Activated CD8-positive, alpha-beta memory T cell treated with anti-CD3 and anti-CD28 coated beads, Interleukin-2, amount 10 ng/mL, durations not matched to agents 7 days and 5 days (primary cell): ENCODE data around the gene CD244. TPM values are rescaled to one million over a fixed set of nuclear protein-coding genes. Genes with fewer than 3 reads are reported as not detected.
"Not testable (repeated sequence)": the region's sequence is repeated elsewhere in the genome, so short reads cannot be mapped to it uniquely, and the experiment has no call there.

Experiments used
- ATAC-seq: fragments of 150-1000 bp; cut with Tn5 transposase; one replicate; pipeline ENCODE4 v1.10.0; 2021; ENCODE audit warnings: moderate library complexity
- CTCF ChIA-PET: fragments of 350-600 bp; sonication (Branson Sonifier 250); formaldehyde crosslinking; loops from one replicate; lab custom pipeline; 2021; ENCODE audit warnings: antibody characterized with exemption; lab: Charles Lee
- DNase-seq: peaks from one replicate; pipeline ENCODE4 v3.0.0-alpha.2; 2020
- H3K27ac Mint-ChIP-seq: one replicate; pipeline ENCODE4 v1.8.0; 2021; ENCODE audit warnings: mild to moderate bottlenecking, mixed read lengths
- H3K27me3 Mint-ChIP-seq: one replicate; pipeline ENCODE4 v1.8.0; 2021; ENCODE audit warnings: mixed read lengths
- H3K36me3 Mint-ChIP-seq: one replicate; pipeline ENCODE4 v1.8.0; 2021; ENCODE audit warnings: mild to moderate bottlenecking, mixed read lengths
- H3K4me1 Mint-ChIP-seq: one replicate; pipeline ENCODE4 v1.8.0; 2021; ENCODE audit warnings: mixed read lengths
- H3K4me3 Mint-ChIP-seq: one replicate; pipeline ENCODE4 v1.8.0; 2021; ENCODE audit warnings: mild to moderate bottlenecking, moderate library complexity, mixed read lengths
- H3K9me3 Mint-ChIP-seq: one replicate; pipeline ENCODE4 v1.8.0; 2022; ENCODE audit warnings: low read depth, mixed read lengths
- total RNA-seq, 2 experiments: library from RNA; stranded (reverse); gene quantifications; one replicate each; pipeline ENCODE4 v1.2.3, GENCODE V29; 2021

The CD244 gene
- total RNA-seq, 2 experiments from 2014 or later, result 25.6 to 34.5 TPM

- CTCF ChIA-PET, result interaction anchor here (0.8 to 13.3 kb wide), 3 partner anchors 21 to 297 kb away, joined by 3 to 133 read pairs (median 53); no protein-coding TSS in a partner anchor
- Mint-ChIP-seq H3K4me1 (peaks cover 70% of the 10 kb centered on the region), H3K4me3 (no peak overlapping the region), H3K36me3 (peaks cover 21% of the 10 kb centered on the region), H3K27ac (no peak overlapping the region), H3K9me3 (peaks cover 4% of the 10 kb centered on the region), H3K27me3 (peaks cover 31% of the 10 kb centered on the region)
- no peak for DNase-seq
- no peak for ATAC-seq
Measured at GRCh38 chr1:160799641-160800040, 63.0 kb downstream of the CD244 start.

DNA sequence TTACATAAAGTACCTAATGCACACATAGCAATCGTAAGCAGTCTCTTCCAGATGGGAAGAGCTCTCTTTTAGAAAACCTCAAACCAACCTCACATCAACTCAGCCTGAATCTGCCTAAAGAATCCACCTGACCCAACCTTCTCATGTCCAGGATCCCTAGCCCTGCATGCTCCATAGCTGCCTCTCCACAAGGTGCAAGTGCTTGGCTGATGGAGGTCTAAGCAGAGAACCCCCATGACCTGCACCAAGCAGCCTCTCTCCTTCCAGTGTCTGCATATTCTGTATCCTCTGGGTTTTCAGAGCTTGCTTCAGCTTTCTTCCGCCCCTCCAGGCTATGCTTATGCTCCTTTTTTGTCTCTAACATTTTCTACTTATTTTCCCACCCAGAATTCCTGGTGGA is 64.2 kb downstream of the CD244 start:
- CTCF ChIA-PET, result interaction anchor here (0.7 to 13.3 kb wide), 14 partner anchors 13 to 154 kb away, joined by 3 to 133 read pairs (median 5); partner anchors contain the start of genes CD48 and ITLN2
- H3K36me3 Mint-ChIP-seq, result peaks cover 14% of the 10 kb centered on the region
- DNase-seq, result no peak
- no peak overlapping the region for H3K4me3 Mint-ChIP-seq
- peak overlapping the region; percentile 89 for H3K27ac Mint-ChIP-seq
- peaks cover 30% of the 10 kb centered on the region for H3K27me3 Mint-ChIP-seq
- peaks cover 70% of the 10 kb centered on the region for H3K4me1 Mint-ChIP-seq
- ATAC-seq, result no peak
- H3K9me3 Mint-ChIP-seq, result peaks cover 2% of the 10 kb centered on the region

- Mint-ChIP-seq H3K27me3 (peaks cover 30% of the 10 kb centered on the region), H3K9me3 (peaks cover 2% of the 10 kb centered on the region), H3K27ac (peak overlapping the region; percentile 89), H3K36me3 (peaks cover 12% of the 10 kb centered on the region), H3K4me1 (peaks cover 70% of the 10 kb centered on the region), H3K4me3 (peak overlapping the region; percentile 74)
- CTCF ChIA-PET, result interaction anchor here (0.7 to 13.3 kb wide), 17 partner anchors 10 to 155 kb away, joined by 3 to 133 read pairs (median 5); partner anchors contain the start of genes CD48 and ITLN2
- ATAC-seq, result peak; percentile 63
- peak; percentile 89 for DNase-seq
Measured at GRCh38 chr1:160797861-160798273, 64.8 kb downstream of the CD244 start.

GRCh38 chr1:160797271-160797709 is 65.4 kb downstream of the CD244 start:
- DNase-seq (no peak), ATAC-seq (no peak)
- H3K27ac Mint-ChIP-seq, result peak overlapping the region; percentile 89
- CTCF ChIA-PET, result interaction anchor here (0.6 to 13.3 kb wide), 19 partner anchors 11 to 193 kb away, joined by 3 to 133 read pairs (median 5); partner anchors contain the start of genes CD244 and ITLN2
- H3K4me3 Mint-ChIP-seq, result peak overlapping the region; percentile 74
- H3K9me3 Mint-ChIP-seq, result no peaks in the 10 kb centered on the region
- H3K36me3 Mint-ChIP-seq, result peaks cover 12% of the 10 kb centered on the region
- H3K4me1 Mint-ChIP-seq, result peaks cover 67% of the 10 kb centered on the region
- peaks cover 27% of the 10 kb centered on the region for H3K27me3 Mint-ChIP-seq

DNA sequence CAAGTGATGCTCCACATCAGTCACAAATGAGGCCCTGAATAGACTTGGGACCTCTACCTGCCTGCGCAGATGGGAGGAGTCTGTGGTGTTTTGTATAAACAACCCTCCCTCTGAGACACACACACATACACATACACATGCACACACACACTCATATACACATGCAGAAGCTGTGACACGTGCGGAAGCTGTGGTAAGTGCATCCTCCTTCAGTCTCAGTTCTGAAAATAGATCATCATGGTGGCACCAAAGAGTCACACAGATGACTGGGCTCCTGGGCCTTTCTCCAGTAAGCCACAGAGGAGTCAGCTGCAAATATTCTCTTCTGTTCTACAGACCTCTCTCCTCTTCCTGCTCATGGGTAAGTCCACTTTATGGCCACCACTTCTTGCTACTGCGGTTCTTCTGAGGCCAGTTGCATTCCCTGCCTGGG is 66.7 kb downstream of the CD244 start, which contains the start of gene LY9:
LY9 (plus strand) TSS at position 224 of the 433 bp plus-strand sequence; CDS start at position 238, 14 bp downstream.
- ATAC-seq (peak; percentile 92), DNase-seq (peak; percentile 93)
- H3K27ac Mint-ChIP-seq, result peak within 1 kb of the TSS; percentile 89
- no peaks in the 10 kb centered on the region for H3K9me3 Mint-ChIP-seq
- H3K36me3 Mint-ChIP-seq, result peaks cover 8% of the 10 kb centered on the region
- H3K27me3 Mint-ChIP-seq, result peaks cover 27% of the 10 kb centered on the region
- CTCF ChIA-PET, result interaction anchor here (0.5 to 13.3 kb wide), 18 partner anchors 11 to 949 kb away, joined by 3 to 133 read pairs (median 4); partner anchors contain the start of genes CD244 and ITLN2
- peak within 1 kb of the TSS; percentile 74 for H3K4me3 Mint-ChIP-seq
- peaks cover 59% of the 10 kb centered on the region for H3K4me1 Mint-ChIP-seq

GRCh38 chr1:160794376-160794775 is 68.3 kb downstream of the CD244 start:
- CTCF ChIA-PET, result interaction anchor here (1.0 to 13.3 kb wide), 8 partner anchors 11 to 158 kb away, joined by 3 to 133 read pairs (median 6); partner anchors contain the start of gene ITLN2
- H3K36me3 Mint-ChIP-seq, result peaks cover 3% of the 10 kb centered on the region
- H3K9me3 Mint-ChIP-seq, result no peaks in the 10 kb centered on the region
- ATAC-seq (no peak), DNase-seq (no peak)
- peaks cover 17% of the 10 kb centered on the region for H3K27me3 Mint-ChIP-seq
- H3K4me1 Mint-ChIP-seq, result peaks cover 44% of the 10 kb centered on the region
- no peak overlapping the region for H3K27ac Mint-ChIP-seq
- H3K4me3 Mint-ChIP-seq, result no peak overlapping the region

DNA sequence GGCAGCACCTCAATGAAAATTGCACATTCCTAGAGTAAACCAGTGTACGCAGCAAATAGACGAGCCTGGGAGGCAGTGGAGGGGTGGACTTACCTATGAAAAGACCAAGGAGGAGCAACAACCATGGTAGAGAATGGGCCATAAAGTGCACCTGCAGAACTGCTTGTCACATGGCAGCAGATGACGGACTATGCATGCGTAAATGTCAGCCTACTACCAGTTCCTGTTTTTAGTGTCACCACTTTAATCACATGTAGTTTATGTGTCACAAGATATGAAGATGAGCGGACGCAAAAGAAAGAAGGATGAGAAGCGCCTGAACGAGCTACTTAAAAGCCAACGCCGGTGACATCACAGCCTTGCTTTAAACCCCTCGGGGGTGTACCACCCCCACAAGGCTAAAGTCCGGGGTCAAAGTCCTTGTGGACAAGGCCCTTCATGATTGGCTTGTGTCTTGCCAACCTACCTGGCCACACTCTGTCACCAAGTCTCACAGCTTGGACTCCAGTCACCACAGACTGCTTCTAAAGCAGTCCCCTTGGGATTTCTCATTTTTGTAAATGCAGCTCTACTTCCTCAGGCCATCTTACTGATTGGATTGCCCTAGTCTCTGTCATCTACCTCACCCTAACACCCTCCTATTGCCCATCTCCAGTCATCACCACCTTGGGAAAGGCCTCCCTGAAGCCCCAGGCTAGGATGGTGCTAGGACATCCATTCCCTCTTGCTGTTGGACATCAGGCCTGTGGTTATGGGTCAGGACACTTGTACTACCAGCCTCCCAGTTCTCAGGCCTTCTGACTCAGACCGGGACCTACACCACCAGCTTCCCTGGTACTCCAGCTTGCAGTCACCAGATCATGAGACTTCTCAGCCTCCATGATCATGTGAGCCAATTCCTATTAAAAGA is 72.7 kb downstream of the CD244 start:
- DNase-seq (no peak), ATAC-seq (no peak)
- H3K4me1 Mint-ChIP-seq, result peaks cover 2% of the 10 kb centered on the region
- no peaks in the 10 kb centered on the region for H3K36me3 Mint-ChIP-seq
- H3K27ac Mint-ChIP-seq, result no peak overlapping the region
- peaks cover 15% of the 10 kb centered on the region for H3K27me3 Mint-ChIP-seq
- H3K4me3 Mint-ChIP-seq, result no peak overlapping the region
- CTCF ChIA-PET, result interaction anchor here (1.2 to 13.3 kb wide), 3 partner anchors 11 to 198 kb away, joined by 4 to 133 read pairs (median 4); no protein-coding TSS in a partner anchor
- H3K9me3 Mint-ChIP-seq, result no peaks in the 10 kb centered on the region

- no peaks in the 10 kb centered on the region for H3K36me3 Mint-ChIP-seq
- ATAC-seq (no peak), DNase-seq (no peak)
- H3K4me3 Mint-ChIP-seq, result no peak overlapping the region
- no peaks in the 10 kb centered on the region for H3K4me1 Mint-ChIP-seq
- no peaks in the 10 kb centered on the region for H3K9me3 Mint-ChIP-seq
- H3K27me3 Mint-ChIP-seq, result peaks cover 12% of the 10 kb centered on the region
- CTCF ChIA-PET, result interaction anchor here (13.3 kb wide), 1 partner anchor 10 kb away, joined by 133 read pairs; no protein-coding TSS in a partner anchor
- H3K27ac Mint-ChIP-seq, result no peak overlapping the region
Measured at GRCh38 chr1:160789051-160789701, 73.5 kb downstream of the CD244 start.

GRCh38 chr1:160782988-160783765 is 79.5 kb downstream of the CD244 start:
- H3K27ac Mint-ChIP-seq, ATAC-seq, H3K36me3 Mint-ChIP-seq, DNase-seq, H3K4me3 Mint-ChIP-seq, H3K27me3 Mint-ChIP-seq, H3K9me3 Mint-ChIP-seq: not testable (repeated sequence)
- CTCF ChIA-PET, result interaction anchor here (1.7 to 9.1 kb wide), 3 partner anchors 47 to 314 kb away, joined by 5 to 174 read pairs (median 31); partner anchors contain the start of gene ITLN2
- peaks cover 18% of the 10 kb centered on the region for H3K4me1 Mint-ChIP-seq

GRCh38 chr1:160781914-160782689 is 80.6 kb downstream of the CD244 start:
- CTCF ChIA-PET, result interaction anchor here (0.8 to 9.1 kb wide), 17 partner anchors 9 to 315 kb away, joined by 3 to 174 read pairs (median 5); partner anchors contain the start of genes ITLN2 and LY9
- peaks cover 8% of the 10 kb centered on the region for H3K27me3 Mint-ChIP-seq
- peaks cover 18% of the 10 kb centered on the region for H3K4me1 Mint-ChIP-seq
- no peaks in the 10 kb centered on the region for H3K36me3 Mint-ChIP-seq
- no peaks in the 10 kb centered on the region for H3K9me3 Mint-ChIP-seq
- DNase-seq, result peak; percentile 68
- no peak overlapping the region for H3K4me3 Mint-ChIP-seq
- ATAC-seq, result peak; percentile 93
- H3K27ac Mint-ChIP-seq, result peak overlapping the region; percentile 77

DNA sequence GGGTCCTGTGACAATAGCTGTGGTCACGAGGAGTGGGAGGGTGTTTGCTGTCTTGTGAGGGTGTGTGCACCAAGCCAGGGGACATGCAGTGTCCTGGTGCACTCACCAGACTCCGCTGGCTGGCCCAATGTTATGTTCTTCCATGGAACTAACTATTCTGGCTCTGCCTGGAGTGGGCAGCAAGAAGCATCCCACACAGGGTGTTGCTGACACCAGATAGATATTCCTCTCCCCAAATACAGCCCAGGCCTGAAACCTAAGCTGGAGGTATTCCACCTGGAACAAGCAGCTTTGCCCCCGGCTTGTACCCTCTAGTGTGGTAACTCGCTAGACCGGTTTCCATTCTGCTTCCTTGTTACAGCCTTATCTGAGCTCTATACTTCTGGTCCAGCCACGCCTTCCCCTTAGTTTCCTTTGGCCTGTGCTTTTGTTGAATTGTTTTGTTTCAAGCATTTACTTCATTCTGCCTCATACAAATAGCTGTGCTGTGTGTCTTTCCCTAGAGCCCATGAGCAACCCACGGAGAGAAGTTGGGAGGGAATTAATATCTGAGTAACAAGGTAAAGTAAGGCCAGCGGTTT is 81.4 kb downstream of the CD244 start:
- CTCF ChIA-PET, result interaction anchor here (0.6 to 9.1 kb wide), 24 partner anchors 8 to 316 kb away, joined by 3 to 174 read pairs (median 4); partner anchors contain the start of genes ITLN2 and LY9
- Mint-ChIP-seq H3K27me3 (peaks cover 8% of the 10 kb centered on the region), H3K9me3 (no peaks in the 10 kb centered on the region), H3K36me3 (no peaks in the 10 kb centered on the region), H3K27ac (peak overlapping the region; percentile 77), H3K4me1 (peaks cover 18% of the 10 kb centered on the region), H3K4me3 (no peak overlapping the region)
- ATAC-seq (no peak), DNase-seq (no peak)
